Activated CD8-positive, alpha-beta T cell treated with anti-CD3 and anti-CD28 coated beads for 36 hours (primary cell): ENCODE measurements around the gene LGALS9. TPM values are rescaled to one million over a fixed set of nuclear protein-coding genes. Genes with fewer than 3 reads are reported as not detected.
"Not testable (repeated sequence)": the region's sequence is repeated elsewhere in the genome, so short reads cannot be mapped to it uniquely, and the experiment has no call there.

ENCODE experiments used
- ATAC-seq: fragments of 200-7000 bp; cut with Tn5 transposase; one replicate; pipeline ENCODE4 v1.10.0; 2021; ENCODE audit warnings: mild to moderate bottlenecking, moderate library complexity
- CTCF ChIA-PET: fragments of 350-600 bp; sonication (Branson Sonifier 250); formaldehyde crosslinking; loops from one replicate; lab custom pipeline; 2021; ENCODE audit warnings: antibody characterized with exemption; lab: Charles Lee
- POLR2A ChIA-PET: fragments of 350-600 bp; sonication (Branson Sonifier 250); formaldehyde crosslinking; loops from one replicate; lab custom pipeline; 2021; ENCODE audit warnings: antibody characterized with exemption; lab: Charles Lee
- DNase-seq: peaks from one replicate; pipeline ENCODE4 v3.0.0-alpha.2; 2020
- H3K27ac Mint-ChIP-seq: one replicate; pipeline ENCODE4 v1.8.0; 2021; ENCODE audit warnings: mild to moderate bottlenecking, mixed read lengths
- H3K27me3 Mint-ChIP-seq: one replicate; pipeline ENCODE4 v1.8.0; 2021; ENCODE audit warnings: mixed read lengths
- H3K36me3 Mint-ChIP-seq: one replicate; pipeline ENCODE4 v1.8.0; 2021; ENCODE audit warnings: low read depth, mixed read lengths
- H3K4me1 Mint-ChIP-seq: one replicate; pipeline ENCODE4 v1.8.0; 2021; ENCODE audit warnings: low read depth, mixed read lengths
- H3K4me3 Mint-ChIP-seq: one replicate; pipeline ENCODE4 v1.8.0; 2021; ENCODE audit warnings: mild to moderate bottlenecking, moderate library complexity, mixed read lengths
- H3K9me3 Mint-ChIP-seq: one replicate; pipeline ENCODE4 v1.8.0; 2021; ENCODE audit warnings: mixed read lengths
- intact Hi-C: fragments of 100-400 bp; cut with micrococcal nuclease; formaldehyde crosslinking; loops from one replicate; pipeline ENCODE4 v1.10.0; 2022
- total RNA-seq, 2 experiments: library from RNA; stranded (reverse); gene quantifications; one replicate each; pipeline ENCODE4 v1.2.3, GENCODE V29; 2021
- TF ChIP-seq, protein P1 (sequence below): fragments of 200-600 bp; IDR thresholded peaks from one replicate; pipeline ENCODE4 v1.8.0; 2022; ENCODE audit warnings: antibody characterized with exemption, mild to moderate bottlenecking

Gene LGALS9
- total RNA-seq, 2 experiments from 2014 or later = 17.3 to 18.4 TPM

DNA sequence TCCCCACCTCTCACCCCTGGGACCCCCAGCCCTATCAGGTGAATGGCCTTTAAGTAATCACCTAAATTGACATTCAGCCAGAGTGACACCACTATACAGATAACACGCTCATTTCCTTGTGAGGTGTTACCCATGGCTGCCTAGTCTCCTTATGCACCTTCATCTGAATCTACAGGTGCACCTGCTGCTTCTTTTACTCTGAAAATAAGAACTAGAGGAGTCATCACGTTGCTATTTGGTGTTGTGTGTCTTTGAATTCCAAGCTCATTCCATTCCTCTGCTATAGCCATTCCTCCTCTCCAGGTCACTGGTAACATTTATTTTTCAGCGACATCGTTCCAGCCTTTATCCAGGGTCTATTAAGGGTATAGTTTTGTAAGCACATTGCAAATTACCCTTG is 9.8 kb downstream of the LGALS9 start:
- POLR2A ChIA-PET = no interaction called here

DNA sequence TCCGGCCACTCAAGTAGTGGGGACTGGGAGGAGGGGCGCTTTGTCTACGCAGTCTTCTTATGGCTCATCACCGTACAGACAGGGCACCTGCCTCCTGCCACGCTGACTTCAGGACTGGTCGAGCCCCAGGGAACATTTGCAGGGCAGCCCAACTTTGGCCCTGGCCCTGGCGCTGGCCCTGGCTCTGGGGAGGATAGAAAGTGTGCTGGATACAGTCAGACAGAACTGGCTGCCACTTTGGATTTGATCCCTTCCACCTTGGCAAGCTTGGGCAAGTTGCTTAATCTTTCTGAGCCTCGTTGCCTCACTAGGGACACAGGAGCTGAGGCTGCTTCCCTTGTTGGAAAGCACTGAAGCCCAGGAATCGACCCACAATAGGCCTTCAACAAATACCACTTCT is 13.6 kb downstream of the LGALS9 start:
- intact Hi-C loops = no loop called here
- H3K27ac Mint-ChIP-seq = no peak overlapping the region
- POLR2A ChIA-PET = no interaction called here
- ATAC-seq (no peak), DNase-seq (no peak)
- TF ChIP-seq, protein P1, sequence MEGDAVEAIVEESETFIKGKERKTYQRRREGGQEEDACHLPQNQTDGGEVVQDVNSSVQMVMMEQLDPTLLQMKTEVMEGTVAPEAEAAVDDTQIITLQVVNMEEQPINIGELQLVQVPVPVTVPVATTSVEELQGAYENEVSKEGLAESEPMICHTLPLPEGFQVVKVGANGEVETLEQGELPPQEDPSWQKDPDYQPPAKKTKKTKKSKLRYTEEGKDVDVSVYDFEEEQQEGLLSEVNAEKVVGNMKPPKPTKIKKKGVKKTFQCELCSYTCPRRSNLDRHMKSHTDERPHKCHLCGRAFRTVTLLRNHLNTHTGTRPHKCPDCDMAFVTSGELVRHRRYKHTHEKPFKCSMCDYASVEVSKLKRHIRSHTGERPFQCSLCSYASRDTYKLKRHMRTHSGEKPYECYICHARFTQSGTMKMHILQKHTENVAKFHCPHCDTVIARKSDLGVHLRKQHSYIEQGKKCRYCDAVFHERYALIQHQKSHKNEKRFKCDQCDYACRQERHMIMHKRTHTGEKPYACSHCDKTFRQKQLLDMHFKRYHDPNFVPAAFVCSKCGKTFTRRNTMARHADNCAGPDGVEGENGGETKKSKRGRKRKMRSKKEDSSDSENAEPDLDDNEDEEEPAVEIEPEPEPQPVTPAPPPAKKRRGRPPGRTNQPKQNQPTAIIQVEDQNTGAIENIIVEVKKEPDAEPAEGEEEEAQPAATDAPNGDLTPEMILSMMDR = no peak
- H3K4me3 Mint-ChIP-seq = no peak overlapping the region
- H3K36me3 Mint-ChIP-seq = no peaks in the 10 kb centered on the region
- no peaks in the 10 kb centered on the region for H3K4me1 Mint-ChIP-seq
- no peaks in the 10 kb centered on the region for H3K27me3 Mint-ChIP-seq
- CTCF ChIA-PET = interaction anchor here (1.0 kb wide), 1 partner anchor 12 kb away, joined by 3 read pairs; no protein-coding TSS in a partner anchor
- no peaks in the 10 kb centered on the region for H3K9me3 Mint-ChIP-seq

More for the DNA sequence above, 9.8 kb downstream of the LGALS9 start:
- CTCF ChIA-PET = interaction anchor here (0.9 to 2.7 kb wide), 3 partner anchors 14 to 402 kb away, joined by 3 to 9 read pairs (median 3); no protein-coding TSS in a partner anchor
- DNase-seq = no peak
- ATAC-seq = no peak
- Mint-ChIP-seq H3K27ac (no peak overlapping the region), H3K9me3 (no peaks in the 10 kb centered on the region), H3K4me1 (no peaks in the 10 kb centered on the region), H3K27me3 (no peaks in the 10 kb centered on the region), H3K4me3 (no peak overlapping the region), H3K36me3 (no peaks in the 10 kb centered on the region)
- TF ChIP-seq, protein P1 = no peak
- intact Hi-C loops = no loop called here

DNA sequence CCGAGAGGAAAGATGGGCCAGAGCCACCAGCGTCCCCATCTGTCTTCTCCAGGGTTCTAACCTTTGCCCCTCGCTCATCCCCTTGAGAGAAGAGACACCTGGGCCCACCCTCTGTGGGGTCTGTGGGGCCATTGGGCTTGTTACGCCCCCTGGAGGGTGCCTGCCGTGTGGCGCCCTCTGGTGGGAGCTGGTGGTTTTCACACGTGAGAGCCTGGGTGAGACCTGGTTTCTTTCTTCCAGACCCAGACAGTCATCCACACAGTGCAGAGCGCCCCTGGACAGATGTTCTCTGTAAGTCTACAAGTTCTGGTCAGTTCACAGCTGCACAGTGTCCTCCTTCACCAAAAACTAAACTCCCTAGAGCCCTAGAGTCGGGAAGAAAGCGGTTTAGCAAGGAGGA is 14.6 kb downstream of the LGALS9 start:
- intact Hi-C loops = not testable (repeated sequence)

GRCh38 chr17:27646232-27646631 is 15.2 kb downstream of the LGALS9 start:
- Mint-ChIP-seq H3K9me3 (no peaks in the 10 kb centered on the region), H3K27ac (no peak overlapping the region), H3K36me3 (no peaks in the 10 kb centered on the region), H3K4me3 (no peak overlapping the region), H3K4me1 (no peaks in the 10 kb centered on the region), H3K27me3 (no peaks in the 10 kb centered on the region)
- intact Hi-C loops = no loop called here
- DNase-seq = no peak
- ATAC-seq = no peak
- ChIA-PET POLR2A (no interaction called here), CTCF (interaction anchor here (10.0 kb wide), 1 partner anchor 44 kb away, joined by 152 read pairs; no protein-coding TSS in a partner anchor)
- TF ChIP-seq, protein P1 = no peak

More for the DNA sequence above, 14.6 kb downstream of the LGALS9 start:
- H3K4me3 Mint-ChIP-seq, H3K9me3 Mint-ChIP-seq, H3K27ac Mint-ChIP-seq, H3K36me3 Mint-ChIP-seq, H3K4me1 Mint-ChIP-seq, H3K27me3 Mint-ChIP-seq, DNase-seq, POLR2A ChIA-PET: not testable (repeated sequence)
- peak; percentile 65 for ATAC-seq
- CTCF ChIA-PET = interaction anchor here (10.0 kb wide), 1 partner anchor 43 kb away, joined by 152 read pairs; no protein-coding TSS in a partner anchor

- DNase-seq (no peak), ATAC-seq (no peak)
- H3K27me3 Mint-ChIP-seq = peaks cover 2% of the 10 kb centered on the region
- no peak overlapping the region for H3K4me3 Mint-ChIP-seq
- peaks cover 2% of the 10 kb centered on the region for H3K4me1 Mint-ChIP-seq
- no peaks in the 10 kb centered on the region for H3K9me3 Mint-ChIP-seq
- intact Hi-C loops = no loop called here
- no peaks in the 10 kb centered on the region for H3K36me3 Mint-ChIP-seq
- TF ChIP-seq, protein P1 = no peak
- ChIA-PET CTCF (interaction anchor here (0.8 to 10.0 kb wide), 5 partner anchors 45 to 411 kb away, joined by 3 to 152 read pairs (median 5); no protein-coding TSS in a partner anchor), POLR2A (interaction anchor here (0.9 kb wide), 1 partner anchor 15 kb away, joined by 3 read pairs; no protein-coding TSS in a partner anchor)
- no peak overlapping the region for H3K27ac Mint-ChIP-seq
Observed at GRCh38 chr17:27647765-27648164, 16.8 kb downstream of the LGALS9 start.

DNA sequence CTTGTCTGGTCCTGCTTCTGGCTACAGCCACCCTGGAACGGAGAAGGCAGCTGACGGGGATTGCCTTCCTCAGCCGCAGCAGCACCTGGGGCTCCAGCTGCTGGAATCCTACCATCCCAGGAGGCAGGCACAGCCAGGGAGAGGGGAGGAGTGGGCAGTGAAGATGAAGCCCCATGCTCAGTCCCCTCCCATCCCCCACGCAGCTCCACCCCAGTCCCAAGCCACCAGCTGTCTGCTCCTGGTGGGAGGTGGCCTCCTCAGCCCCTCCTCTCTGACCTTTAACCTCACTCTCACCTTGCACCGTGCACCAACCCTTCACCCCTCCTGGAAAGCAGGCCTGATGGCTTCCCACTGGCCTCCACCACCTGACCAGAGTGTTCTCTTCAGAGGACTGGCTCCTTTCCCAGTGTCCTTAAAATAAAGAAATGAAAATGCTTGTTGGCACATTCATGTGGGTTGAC is 18.2 kb downstream of the LGALS9 start:
- H3K9me3 Mint-ChIP-seq, H3K36me3 Mint-ChIP-seq, H3K27ac Mint-ChIP-seq, POLR2A ChIA-PET, intact Hi-C loops, H3K4me3 Mint-ChIP-seq, ATAC-seq, H3K27me3 Mint-ChIP-seq, DNase-seq, H3K4me1 Mint-ChIP-seq: not testable (repeated sequence)
- CTCF ChIA-PET = interaction anchor here (1.3 to 10.0 kb wide), 3 partner anchors 47 to 268 kb away, joined by 4 to 152 read pairs (median 5); no protein-coding TSS in a partner anchor
